Suprapubic skin (tissue), 4 donors: ENCODE results near the gene TAF4B. TPM values are rescaled to one million over a fixed set of nuclear protein-coding genes. Genes with fewer than 3 reads are reported as not detected.

Experiments used
- DNase-seq, 2 donors: peaks; one replicate each; pipeline ENCODE4 v3.0.0-alpha.2; 2019; ENCODE audit warnings: low spot score in 2 of 2
- H3K27ac ChIP-seq: fragments of 200-600 bp; sonication (generic); one replicate; pipeline ENCODE4 v1.5.1; 2019
- H3K27me3 ChIP-seq: fragments of 200-600 bp; sonication (generic); one replicate; pipeline ENCODE4 v1.5.1; 2019
- H3K36me3 ChIP-seq: fragments of 200-600 bp; sonication (generic); one replicate; pipeline ENCODE4 v1.5.1; 2019
- H3K4me1 ChIP-seq: fragments of 200-600 bp; sonication (generic); one replicate; pipeline ENCODE4 v1.5.1; 2019
- H3K4me3 ChIP-seq: fragments of 200-600 bp; sonication (generic); one replicate; pipeline ENCODE4 v1.5.1; 2019; ENCODE audit warnings: mild to moderate bottlenecking
- H3K9me3 ChIP-seq: fragments of 200-600 bp; sonication (generic); one replicate; pipeline ENCODE4 v1.5.1; 2019
- EP300 ChIP-seq: sonication (generic); formaldehyde crosslinking; IDR thresholded peaks from one replicate; pipeline ENCODE4 v1.6.1; 2017; ENCODE audit warnings: antibody characterized with exemption
- POLR2A ChIP-seq, 2 donors: fragments of 450-650 bp; IDR thresholded peaks; one replicate each; pipeline ENCODE4 v1.6.1; 2017; ENCODE audit warnings: antibody characterized with exemption in 2 of 2, mild to moderate bottlenecking in 2 of 2, moderate library complexity in 2 of 2
- POLR2AphosphoS5 ChIP-seq, 3 donors: sonication (generic); formaldehyde crosslinking; IDR thresholded peaks; one replicate each; pipeline ENCODE4 v1.6.1; 2017; ENCODE audit warnings: antibody characterized with exemption in 3 of 3
- WGBS: methylation state at CpG from one replicate; pipeline ENCODE4 v1.1.5; 2018; 5-methylcytosine and 5-hydroxymethylcytosine counted together
- total RNA-seq, 4 donors: library from RNA; depleted of rRNA; stranded (reverse); fragments of >200 nt; gene quantifications; one replicate each; pipeline ENCODE4 v1.1.0, GENCODE V29; 2016
- TF ChIP-seq, protein P1 (sequence below), 2 donors: fragments of 200-600 bp in 1 of 2; fragments of 450-650 bp in 1 of 2; sonication (generic) in 1 of 2; IDR thresholded peaks; one replicate each; pipeline ENCODE4 v1.5.1; 2016 to 2019; ENCODE audit warnings: antibody characterized with exemption in 2 of 2, mild to moderate bottlenecking in 1 of 2, moderate library complexity in 1 of 2

Gene TAF4B
- total RNA-seq, 4 donors from 2014 or later, result 21.9 to 28.4 (median 23.4) TPM

DNA sequence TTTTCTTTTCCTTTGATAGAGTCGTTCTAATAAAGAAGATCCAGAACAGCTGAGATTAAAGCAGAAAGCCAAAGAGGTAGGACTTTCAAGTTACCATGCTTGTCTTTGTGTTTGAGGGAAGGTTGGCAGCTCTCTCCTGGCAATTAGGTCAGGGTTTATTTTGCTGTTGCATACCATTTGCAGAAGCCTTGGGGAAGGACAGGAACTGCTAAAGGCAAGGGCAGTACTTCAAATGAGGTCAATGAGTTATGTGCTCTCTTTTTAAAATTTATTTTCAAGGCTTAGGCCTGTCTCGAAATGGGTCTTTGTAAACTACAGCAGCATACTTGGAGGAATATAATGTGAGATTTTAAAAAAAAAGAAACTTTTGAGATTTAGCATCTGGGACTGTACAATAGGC is 108.9 kb downstream of the TAF4B start:
- Histone ChIP-seq H3K4me3 (no peak overlapping the region), H3K27me3 (no peaks in the 10 kb centered on the region), H3K36me3 (peaks cover 4% of the 10 kb centered on the region), H3K4me1 (peaks cover 25% of the 10 kb centered on the region), H3K9me3 (no peaks in the 10 kb centered on the region), H3K27ac (peak overlapping the region; percentile 70)
- no peak for DNase-seq
- no peak for TF ChIP-seq EP300
- TF ChIP-seq, protein P1, sequence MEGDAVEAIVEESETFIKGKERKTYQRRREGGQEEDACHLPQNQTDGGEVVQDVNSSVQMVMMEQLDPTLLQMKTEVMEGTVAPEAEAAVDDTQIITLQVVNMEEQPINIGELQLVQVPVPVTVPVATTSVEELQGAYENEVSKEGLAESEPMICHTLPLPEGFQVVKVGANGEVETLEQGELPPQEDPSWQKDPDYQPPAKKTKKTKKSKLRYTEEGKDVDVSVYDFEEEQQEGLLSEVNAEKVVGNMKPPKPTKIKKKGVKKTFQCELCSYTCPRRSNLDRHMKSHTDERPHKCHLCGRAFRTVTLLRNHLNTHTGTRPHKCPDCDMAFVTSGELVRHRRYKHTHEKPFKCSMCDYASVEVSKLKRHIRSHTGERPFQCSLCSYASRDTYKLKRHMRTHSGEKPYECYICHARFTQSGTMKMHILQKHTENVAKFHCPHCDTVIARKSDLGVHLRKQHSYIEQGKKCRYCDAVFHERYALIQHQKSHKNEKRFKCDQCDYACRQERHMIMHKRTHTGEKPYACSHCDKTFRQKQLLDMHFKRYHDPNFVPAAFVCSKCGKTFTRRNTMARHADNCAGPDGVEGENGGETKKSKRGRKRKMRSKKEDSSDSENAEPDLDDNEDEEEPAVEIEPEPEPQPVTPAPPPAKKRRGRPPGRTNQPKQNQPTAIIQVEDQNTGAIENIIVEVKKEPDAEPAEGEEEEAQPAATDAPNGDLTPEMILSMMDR (IDR thresholded peaks at IDR 0.05), result no peak
- no peak for TF ChIP-seq POLR2A (IDR thresholded peaks at IDR 0.05)
- WGBS, result 25% methylated on average over 2 of the region's 2 CpGs

DNA sequence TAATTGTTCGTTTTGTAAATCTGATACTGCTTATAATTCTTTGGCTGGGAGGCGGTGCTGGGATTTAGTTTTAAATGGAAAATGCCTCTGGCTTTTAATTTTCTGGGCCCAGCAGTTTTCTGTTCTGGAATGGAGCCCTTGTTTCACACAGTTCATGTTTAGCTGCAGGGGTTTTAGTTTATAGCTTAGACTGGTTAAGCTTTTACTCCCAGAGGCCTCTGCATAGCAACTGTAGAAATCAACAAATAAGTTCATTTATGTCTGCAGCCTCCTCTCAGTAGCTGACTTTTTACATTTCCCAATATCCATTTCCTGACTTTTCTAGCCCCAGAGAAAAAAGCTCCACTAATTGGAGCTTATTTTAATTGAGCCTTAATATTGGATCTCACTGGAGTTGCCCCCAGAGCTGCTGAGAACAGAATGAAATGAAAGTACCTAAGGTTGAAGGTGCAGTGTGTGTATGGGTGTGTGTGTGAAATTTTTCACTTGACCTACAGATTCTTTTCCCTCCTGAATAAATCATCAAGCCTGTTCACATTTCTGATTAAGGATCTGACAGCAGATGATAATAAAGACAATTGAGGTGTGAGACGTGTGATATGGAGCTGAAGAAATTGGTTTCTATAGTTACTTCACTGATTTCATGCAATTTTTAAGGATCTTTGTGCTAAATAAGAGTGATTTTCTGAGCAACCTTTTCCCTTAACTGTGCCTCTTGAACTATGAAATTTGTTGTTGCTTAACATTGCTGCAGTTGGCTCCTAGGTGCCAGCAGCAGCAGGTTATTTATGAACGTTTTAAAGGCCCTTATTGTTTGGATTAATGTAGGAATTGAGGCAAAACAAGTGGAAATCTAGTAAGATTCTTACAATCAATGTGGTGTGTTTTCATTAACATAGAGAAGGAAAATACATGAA is 109.6 kb downstream of the TAF4B start:
- no peak overlapping the region for H3K4me3 ChIP-seq
- no peaks in the 10 kb centered on the region for H3K9me3 ChIP-seq
- no peaks in the 10 kb centered on the region for H3K27me3 ChIP-seq
- TF ChIP-seq EP300 (no peak), POLR2A (IDR thresholded peaks at IDR 0.05) (no peak)
- peaks cover 25% of the 10 kb centered on the region for H3K4me1 ChIP-seq
- 26% methylated on average over 4 of the region's 4 CpGs for WGBS
- no peak for DNase-seq
- H3K27ac ChIP-seq, result peak overlapping the region; percentile 70
- peaks cover 4% of the 10 kb centered on the region for H3K36me3 ChIP-seq

GRCh38 chr18:26336572-26336971 is 110.3 kb downstream of the TAF4B start:
- 60% methylated on average over 1 of the region's 1 CpG for WGBS
- no peak for DNase-seq
- Histone ChIP-seq H3K27ac (peak overlapping the region; percentile 70), H3K4me3 (no peak overlapping the region), H3K9me3 (no peaks in the 10 kb centered on the region), H3K36me3 (peaks cover 4% of the 10 kb centered on the region), H3K27me3 (no peaks in the 10 kb centered on the region), H3K4me1 (peaks cover 25% of the 10 kb centered on the region)
- TF ChIP-seq, protein P1 (IDR thresholded peaks at IDR 0.05), result no peak
- TF ChIP-seq POLR2A (IDR thresholded peaks at IDR 0.05) (no peak), EP300 (no peak), POLR2AphosphoS5 (IDR thresholded peaks at IDR 0.05) (no peak)

DNA sequence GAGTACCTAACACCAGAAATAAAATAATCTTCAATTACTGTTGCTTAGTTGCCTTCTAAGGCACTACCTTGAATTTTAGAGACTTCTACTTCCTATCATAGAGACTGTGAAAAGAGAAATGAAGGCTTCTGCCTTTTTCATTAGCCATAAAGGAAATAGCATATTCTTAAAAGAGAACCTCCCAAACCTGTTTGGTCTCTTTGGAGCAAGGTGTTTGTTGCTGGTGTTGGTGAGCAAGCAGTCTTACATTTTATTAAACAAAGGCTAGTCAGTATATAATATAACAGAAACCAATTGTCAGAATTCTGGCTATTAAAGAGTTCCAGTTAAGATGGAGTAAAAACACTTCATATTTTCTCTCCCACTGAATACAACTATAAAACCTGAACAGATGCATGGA is 116.4 kb downstream of the TAF4B start:
- no peaks in the 10 kb centered on the region for H3K27me3 ChIP-seq
- H3K27ac ChIP-seq, result peak overlapping the region; percentile 53
- TF ChIP-seq POLR2AphosphoS5 (IDR thresholded peaks at IDR 0.05) (no peak), EP300 (no peak), POLR2A (IDR thresholded peaks at IDR 0.05) (no peak)
- TF ChIP-seq, protein P1 (IDR thresholded peaks at IDR 0.05), result no peak
- peaks cover 7% of the 10 kb centered on the region for H3K4me1 ChIP-seq
- DNase-seq, result no peak
- no peaks in the 10 kb centered on the region for H3K36me3 ChIP-seq
- peaks cover 10% of the 10 kb centered on the region for H3K9me3 ChIP-seq
- no peak overlapping the region for H3K4me3 ChIP-seq

DNA sequence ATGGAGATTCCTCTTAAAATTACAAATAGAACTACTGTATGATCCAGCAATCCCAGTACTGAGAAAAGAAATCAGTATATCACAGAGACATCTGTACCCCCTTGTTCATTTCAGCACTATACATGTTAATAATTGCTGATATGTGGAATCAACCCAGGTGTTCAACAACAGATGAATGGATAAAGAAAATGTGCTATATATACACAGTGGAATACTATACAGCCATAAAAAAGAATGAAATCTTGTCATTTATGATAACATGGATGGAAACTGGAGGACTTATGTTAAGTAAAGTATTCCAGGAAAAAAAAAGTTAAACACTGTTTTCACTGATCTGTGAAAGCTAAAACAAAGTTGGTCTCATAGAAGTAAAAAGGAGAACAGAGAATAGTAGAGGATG is 124.7 kb downstream of the TAF4B start:
- H3K27ac ChIP-seq, result no peak overlapping the region
- H3K4me1 ChIP-seq, result no peaks in the 10 kb centered on the region
- H3K36me3 ChIP-seq, result no peaks in the 10 kb centered on the region
- H3K9me3 ChIP-seq, result peaks cover 7% of the 10 kb centered on the region
- H3K4me3 ChIP-seq, result no peak overlapping the region
- TF ChIP-seq POLR2AphosphoS5 (IDR thresholded peaks at IDR 0.05) (no peak), POLR2A (IDR thresholded peaks at IDR 0.05) (no peak), EP300 (no peak)
- TF ChIP-seq, protein P1 (IDR thresholded peaks at IDR 0.05), result no peak
- H3K27me3 ChIP-seq, result no peaks in the 10 kb centered on the region
- no peak for DNase-seq
